ENCODE results near the gene TBX18.

DNA sequence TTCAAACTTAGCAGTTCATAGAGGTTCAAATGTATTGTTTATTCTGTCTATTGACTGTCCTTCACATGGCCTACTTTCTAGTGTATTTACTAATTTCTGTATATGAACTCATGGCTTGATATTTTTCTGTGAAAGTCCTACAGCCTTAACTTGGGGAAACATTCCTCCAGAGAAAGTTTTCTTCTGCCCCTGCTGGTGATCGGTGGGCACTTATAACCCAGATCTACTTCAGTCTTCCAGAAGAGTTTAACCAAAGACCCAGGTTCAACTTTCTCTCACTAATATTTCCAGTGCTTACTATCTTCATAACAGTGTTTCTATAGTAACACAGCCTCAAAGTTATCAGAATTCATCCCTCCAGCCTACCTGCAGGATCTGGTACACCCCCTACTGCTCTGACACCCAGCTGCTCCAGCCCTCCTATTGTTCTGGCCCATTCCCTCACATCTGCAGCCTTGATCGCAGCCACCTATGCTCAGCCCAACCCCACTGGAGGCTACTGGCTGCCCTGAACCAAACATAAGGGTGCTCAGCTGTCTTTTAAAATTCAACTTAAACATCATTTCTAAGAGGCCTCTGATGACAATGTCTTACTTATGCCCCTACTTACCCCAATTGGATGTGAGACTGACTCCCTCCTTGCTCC, 72.3 kb downstream of the TBX18 start:
- no peak for TF ChIP-seq POLR2A (IDR thresholded peaks at IDR 0.05)
- TF ChIP-seq, protein P1, sequence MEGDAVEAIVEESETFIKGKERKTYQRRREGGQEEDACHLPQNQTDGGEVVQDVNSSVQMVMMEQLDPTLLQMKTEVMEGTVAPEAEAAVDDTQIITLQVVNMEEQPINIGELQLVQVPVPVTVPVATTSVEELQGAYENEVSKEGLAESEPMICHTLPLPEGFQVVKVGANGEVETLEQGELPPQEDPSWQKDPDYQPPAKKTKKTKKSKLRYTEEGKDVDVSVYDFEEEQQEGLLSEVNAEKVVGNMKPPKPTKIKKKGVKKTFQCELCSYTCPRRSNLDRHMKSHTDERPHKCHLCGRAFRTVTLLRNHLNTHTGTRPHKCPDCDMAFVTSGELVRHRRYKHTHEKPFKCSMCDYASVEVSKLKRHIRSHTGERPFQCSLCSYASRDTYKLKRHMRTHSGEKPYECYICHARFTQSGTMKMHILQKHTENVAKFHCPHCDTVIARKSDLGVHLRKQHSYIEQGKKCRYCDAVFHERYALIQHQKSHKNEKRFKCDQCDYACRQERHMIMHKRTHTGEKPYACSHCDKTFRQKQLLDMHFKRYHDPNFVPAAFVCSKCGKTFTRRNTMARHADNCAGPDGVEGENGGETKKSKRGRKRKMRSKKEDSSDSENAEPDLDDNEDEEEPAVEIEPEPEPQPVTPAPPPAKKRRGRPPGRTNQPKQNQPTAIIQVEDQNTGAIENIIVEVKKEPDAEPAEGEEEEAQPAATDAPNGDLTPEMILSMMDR (IDR thresholded peaks at IDR 0.05), result no peak
- no peak for TF ChIP-seq POLR2AphosphoS5 (IDR thresholded peaks at IDR 0.05)

All from breast epithelium (tissue), 3 donors.